ENCODE results near the gene CHN1.

- TF ChIP-seq POLR2AphosphoS5 (IDR thresholded peaks at IDR 0.05; ENCODE audit: low read depth, low read length) (no peak), EZH2 (IDR thresholded peaks at IDR 0.05; ENCODE audit: low read depth, low read length, severe bottlenecking) (no peak), CTCF (IDR thresholded peaks at IDR 0.05; ENCODE audit: control extremely low read depth in 1 of 3, insufficient read depth in 1 of 3, low read depth in 1 of 3, low read length in 3 of 3) (no peak), TAF1 (IDR thresholded peaks at IDR 0.05; ENCODE audit: low read depth, low read length) (no peak), POLR2A (IDR thresholded peaks at IDR 0.05; ENCODE audit: control extremely low read depth in 1 of 2, low read depth in 2 of 2, low read length in 2 of 2) (no peak), CREB1 (IDR thresholded peaks at IDR 0.05) (no peak), HDAC6 (IDR thresholded peaks at IDR 0.05; ENCODE audit: low read depth, low read length) (no peak), ZNF274 (IDR thresholded peaks at IDR 0.05; ENCODE audit: borderline replicate concordance, extremely low read depth, low read length) (no peak), RFX5 (IDR thresholded peaks at IDR 0.05; ENCODE audit: borderline replicate concordance, low read depth, low read length) (no peak), MAX (IDR thresholded peaks at IDR 0.05) (no peak), RXRA (IDR thresholded peaks at IDR 0.05; ENCODE audit: insufficient read depth, low read depth, low read length) (no peak)
Observed at GRCh38 chr2:174893018-174893417, 112.2 kb downstream of the CHN1 start.

All from H1 (cell line).